Measurements from ENCODE around the gene PSMA3. TPM values are rescaled to one million over a fixed set of nuclear protein-coding genes. Genes with fewer than 3 reads are reported as not detected.
A peak's percentile ranks its signal among the peaks of the same experiment; 100 is the strongest.
"Not testable (repeated sequence)": the region's sequence is repeated elsewhere in the genome, so short reads cannot be mapped to it uniquely, and the experiment has no call there.

Gene PSMA3
- 125 TPM for polyA plus RNA-seq (2013, experiment 1 of 2; ENCODE audit: insufficient read length)
- 87.7 TPM for polyA plus RNA-seq (2013, experiment 2 of 2; ENCODE audit: insufficient read length)

DNA sequence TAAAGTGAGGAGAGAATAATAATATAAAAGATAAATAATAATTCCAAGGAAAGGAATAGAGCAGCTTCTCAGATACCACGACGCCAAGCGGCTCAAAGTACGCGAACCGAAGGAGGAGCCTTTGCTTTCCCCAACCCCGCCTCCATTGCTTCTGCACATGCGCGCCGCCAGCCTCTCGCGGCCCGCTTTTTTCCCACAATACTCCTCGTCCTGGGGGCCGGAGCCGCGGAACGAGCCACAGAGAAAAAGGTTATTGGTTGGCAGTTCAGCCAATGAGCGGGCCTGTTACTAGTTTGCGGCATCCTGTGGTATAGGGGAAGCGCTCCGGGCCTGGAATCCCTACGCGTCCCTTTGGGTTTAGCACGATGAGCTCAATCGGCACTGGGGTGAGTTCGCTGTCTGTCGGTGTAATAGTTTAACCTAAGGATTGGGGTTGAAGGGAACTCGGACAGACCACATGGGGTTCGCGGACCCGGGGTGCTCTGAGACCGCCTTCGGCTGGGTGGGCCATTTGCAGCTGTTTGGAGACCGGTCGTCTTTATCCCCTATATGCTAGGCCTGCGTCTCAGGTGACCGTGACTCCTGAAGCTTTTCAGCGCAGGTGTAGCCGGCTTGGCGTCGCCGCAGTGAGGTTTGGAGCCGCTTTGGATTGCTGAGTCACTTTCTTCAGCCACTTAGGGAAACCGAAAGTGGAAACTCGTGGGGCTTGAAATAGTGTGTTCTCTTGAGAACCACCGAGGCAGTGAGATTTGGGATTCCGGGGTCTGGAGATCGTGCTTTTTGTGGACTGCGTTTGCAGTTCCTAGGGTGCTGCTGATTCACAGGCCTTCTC lies at the start of gene PSMA3:
TSS of gene PSMA3 (plus strand) at position 288 of the 832 bp plus-strand sequence. CDS start at position 366, 78 bp downstream.
- DNase-seq = peak; percentile 98

DNA sequence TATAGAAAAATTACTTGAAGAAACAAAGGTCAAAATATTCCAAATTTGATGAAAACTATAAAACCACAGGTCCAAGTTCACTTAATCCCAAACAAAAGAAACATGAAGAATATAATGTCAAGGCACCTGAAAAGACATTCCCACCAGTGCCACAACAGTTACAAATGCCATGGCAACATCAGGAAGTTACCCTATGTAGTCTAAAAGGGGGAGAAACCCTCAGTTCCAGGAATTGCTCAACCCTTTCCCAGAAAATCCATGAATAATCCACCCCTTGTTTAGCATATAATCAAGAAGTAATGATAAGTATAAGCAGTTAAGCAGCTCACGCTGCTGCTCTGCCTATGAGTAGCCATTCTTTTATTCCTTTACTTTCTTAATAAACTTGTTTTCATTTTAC lies 48.4 kb upstream of the PSMA3 start:
- no peak for DNase-seq

DNA sequence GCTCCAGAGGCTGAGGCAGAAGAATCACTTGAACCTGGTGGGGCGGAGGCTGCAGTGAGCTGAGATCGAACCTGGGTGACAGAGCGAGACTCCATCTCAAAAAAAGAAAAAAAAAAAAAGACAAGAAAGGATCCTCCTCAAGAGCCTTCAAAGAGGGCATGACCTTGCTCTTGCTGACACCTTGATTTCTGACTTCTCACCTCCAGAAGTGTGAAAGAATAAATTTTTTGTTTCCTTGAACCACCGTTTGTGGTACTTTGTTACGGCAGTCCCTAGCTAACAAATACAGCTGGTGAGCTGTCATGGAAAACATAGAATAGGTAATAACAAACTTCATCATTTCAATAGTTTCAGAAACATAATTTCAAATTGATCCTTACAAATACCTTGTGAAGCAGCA lies 46.6 kb upstream of the PSMA3 start:
- no peak for DNase-seq

DNA sequence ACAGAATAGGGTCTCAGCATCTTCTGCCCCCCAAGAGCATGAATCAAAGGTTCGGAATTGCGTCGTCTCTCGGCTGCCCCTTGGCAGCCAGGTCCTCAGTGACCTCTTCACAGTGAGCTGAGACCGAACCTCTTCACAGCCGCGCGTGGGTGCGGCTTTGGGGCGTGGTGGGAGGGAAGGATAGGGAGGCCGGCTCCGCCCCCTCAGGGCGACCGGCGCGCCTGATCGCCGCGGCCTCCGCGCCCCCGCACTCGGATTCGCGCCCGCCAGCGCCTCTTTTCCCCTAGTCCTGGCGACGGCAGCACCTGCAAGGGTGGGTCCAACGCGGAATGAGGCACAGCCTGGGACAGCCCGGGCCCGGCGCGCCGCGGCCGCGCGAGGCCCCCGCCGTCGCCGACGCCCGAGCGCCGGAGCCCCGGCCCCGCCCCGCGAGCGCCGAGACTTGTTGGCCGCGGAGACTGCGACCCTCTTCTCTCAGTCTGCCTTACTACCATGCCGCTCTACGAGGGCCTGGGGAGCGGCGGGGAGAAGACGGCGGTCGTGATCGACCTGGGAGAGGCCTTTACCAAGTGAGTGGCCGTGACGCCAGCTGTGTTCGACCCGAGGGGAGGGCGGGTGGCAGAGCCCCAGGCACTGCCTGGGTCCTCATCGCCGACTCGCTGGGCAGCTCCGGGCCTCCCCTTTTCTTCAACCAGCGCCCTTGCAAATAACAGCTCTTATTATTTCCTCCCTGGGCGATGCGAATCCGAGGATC lies 44.7 kb upstream of the PSMA3 start, which contains the start of gene ACTR10:
TSS of gene ACTR10 (plus strand) at position 424 of the 754 bp plus-strand sequence. CDS start at position 493, 69 bp downstream.
- DNase-seq = peak; percentile 76

DNA sequence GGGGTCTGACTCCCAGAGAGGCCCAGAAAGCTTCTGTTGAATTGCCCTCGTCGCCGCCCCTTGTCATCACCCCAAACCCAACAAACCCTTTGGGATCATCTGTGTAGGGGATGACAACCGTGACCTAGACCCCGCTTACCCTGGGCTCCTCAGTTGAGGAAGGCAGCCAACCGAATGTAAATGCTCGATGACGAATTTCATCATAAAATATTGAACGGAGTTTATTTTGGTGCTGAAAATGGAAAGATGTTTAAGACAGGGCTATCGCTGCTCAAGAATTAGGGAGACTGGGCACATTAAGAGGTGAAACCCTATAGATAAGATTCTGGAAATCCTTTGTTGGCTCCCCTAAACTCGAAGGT lies 44.2 kb upstream of the PSMA3 start:
- no peak for DNase-seq

DNA sequence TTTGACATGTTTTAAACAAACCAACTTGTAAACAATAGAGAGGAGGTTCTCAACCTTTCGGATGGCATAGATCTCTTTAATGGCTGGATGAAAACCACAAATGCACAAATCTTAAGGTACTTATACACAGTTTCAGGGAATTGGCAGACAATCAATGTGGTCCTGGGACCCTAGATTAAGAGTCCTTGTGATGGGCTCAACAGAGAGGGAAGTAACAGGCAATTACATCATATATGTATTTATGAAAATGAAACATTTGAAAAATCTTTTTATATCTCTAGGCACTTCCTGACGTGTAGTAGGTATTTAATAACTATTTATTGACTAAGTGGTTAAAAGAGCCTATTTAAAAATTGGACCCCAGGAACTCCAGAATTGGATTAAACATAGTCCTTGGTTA lies 43.8 kb upstream of the PSMA3 start:
- peak; percentile 3 for DNase-seq

DNA sequence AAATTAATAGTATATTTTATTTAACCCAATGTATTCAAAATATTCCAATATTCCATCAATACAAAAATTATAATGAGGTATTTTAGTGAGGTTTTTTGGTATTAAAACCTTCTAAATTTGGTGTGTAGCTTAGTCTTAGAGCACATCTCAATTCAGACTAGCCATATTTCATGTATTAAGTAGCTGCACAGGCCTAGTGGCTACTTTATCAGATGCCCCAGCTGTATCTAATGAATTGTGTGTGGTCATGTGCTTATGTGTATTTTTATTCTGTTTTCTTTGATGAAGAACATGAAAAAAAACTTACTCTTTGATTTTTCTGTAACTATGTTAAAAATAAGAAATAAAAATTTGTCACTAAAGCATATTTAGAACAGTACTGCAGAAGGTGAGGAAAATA lies 31.5 kb upstream of the PSMA3 start:
- no peak for DNase-seq

DNA sequence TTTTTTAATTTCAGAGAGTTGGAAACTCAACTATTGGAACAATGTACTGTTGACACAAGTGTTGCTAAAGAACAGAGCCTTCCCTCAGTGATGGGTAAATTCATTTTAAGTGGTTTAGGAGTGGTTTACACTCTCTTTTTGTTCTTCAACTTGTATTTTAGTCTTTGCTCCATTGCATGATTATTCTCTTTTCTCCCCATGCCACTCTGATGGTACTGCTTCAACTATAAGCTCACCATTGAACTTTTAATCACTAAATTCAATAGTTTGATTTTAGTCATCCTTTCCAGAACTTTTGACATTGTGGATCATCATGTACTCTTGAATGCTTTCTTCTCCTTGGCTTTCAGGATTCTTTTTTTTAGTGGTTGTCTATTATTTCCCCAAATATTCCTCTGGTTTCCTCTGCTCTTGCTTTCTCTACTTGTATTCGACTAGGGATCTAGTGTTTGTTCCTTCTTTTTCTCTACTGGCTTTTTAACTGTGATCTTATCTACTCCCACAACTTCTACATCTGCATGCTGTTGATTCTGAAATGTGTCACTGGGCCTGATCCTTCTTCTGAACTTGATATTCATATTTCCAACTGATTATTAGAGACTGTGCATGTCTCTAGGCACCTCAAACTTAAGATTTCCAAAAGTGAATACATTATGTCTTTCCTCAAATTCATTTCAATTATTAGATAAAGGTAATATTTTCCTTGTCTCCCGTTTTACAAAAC lies 29.3 kb upstream of the PSMA3 start:
- no peak for DNase-seq

DNA sequence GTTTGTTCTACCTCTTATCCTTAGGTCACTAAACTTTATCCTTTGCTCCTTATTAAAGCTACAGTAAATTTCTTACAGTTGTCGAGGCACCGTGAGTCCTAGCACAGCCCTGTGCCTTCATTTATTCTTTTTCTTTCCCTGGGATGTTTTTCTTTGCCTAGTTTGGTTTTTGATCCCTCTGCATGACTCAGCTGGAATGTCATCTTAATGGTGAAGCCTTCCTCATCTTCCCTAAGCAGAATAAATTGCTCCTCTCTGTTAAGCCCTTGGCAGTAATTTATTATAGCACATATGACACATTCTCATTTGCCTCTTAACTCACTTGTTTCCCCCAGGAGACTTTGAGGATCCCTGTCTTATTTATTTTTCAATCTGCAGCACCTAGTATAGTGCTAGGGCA lies 28.1 kb upstream of the PSMA3 start:
- DNase-seq = peak; percentile 66

DNA sequence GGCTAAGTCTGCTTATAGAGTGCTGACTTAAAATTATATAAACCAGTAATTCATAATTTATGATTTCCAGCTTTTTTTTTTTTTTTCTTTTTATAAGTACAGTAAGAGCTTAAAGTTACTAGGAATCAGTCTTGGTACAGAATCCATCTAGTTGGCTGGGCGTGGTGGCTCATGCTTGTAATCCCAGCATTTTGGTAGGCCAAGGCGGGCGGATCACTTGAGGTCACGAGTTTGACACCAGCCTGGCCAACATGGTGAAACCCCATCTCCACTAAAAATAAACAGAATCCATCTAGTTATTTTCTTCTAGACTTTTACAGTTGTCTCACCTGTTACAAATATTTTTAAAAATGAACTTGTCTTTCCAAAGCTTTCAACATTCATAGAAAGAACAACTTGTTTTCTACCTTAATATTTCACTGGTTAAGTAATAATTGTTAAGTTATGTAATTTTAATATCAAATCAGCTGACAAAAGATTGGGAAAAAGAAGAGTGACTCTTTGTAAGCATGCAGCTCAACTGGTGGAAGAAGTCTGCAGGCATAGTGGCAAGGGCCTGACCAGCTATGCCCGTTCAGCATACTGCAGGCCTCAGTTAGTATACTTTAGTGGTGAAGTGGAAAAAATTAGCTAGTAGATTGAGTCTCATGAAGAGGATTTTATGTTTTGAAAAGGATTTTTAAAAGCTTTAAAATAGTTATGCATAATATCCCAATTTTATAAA lies 17.4 kb upstream of the PSMA3 start:
- DNase-seq = no peak

DNA sequence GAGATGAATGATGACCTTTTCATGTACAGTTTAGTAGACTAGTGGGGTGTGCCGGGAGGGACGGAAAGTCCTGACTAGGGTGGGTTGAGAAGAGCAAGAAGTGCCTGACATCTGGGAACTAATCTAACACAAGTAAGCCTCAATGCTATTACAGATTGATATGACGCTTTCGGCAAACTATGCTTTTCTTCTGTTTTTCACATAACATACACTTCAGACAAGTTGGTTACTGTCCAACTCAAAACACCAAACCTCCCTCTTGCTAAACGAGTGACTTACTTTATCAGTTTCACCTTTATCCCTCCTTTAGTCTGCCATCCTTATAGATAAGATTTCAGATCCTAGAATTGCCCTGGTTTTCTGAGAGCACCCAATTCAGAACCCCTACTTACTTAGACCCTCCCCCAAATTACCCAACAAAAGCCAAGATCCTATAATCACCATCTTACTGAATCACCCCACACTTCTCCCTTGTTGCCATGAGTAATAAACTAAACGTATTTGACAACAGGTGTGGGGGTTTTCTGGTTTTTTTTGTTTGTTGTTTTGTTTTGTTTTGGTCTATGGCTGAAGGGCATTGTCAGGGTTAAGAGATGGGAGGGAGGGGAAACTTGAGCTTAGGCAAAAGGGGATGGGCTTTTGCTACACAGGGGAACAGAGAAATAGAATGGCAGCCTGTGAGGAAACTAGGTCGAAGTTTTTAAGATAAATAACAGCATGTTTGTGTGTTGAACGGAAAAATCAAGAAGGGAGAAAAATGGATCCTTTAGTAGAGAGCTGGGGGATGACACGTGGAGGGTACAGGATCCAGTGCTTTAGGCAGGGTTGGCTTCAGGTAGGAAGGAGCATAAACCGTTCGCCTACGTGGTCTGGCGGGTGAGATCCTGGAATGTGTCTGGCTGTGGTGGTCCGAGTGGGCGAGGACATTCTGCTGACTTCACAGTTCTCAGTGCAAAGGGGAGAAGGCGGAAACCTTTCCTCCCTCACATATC lies 6.1 kb upstream of the PSMA3 start:
- DNase-seq = no peak

DNA sequence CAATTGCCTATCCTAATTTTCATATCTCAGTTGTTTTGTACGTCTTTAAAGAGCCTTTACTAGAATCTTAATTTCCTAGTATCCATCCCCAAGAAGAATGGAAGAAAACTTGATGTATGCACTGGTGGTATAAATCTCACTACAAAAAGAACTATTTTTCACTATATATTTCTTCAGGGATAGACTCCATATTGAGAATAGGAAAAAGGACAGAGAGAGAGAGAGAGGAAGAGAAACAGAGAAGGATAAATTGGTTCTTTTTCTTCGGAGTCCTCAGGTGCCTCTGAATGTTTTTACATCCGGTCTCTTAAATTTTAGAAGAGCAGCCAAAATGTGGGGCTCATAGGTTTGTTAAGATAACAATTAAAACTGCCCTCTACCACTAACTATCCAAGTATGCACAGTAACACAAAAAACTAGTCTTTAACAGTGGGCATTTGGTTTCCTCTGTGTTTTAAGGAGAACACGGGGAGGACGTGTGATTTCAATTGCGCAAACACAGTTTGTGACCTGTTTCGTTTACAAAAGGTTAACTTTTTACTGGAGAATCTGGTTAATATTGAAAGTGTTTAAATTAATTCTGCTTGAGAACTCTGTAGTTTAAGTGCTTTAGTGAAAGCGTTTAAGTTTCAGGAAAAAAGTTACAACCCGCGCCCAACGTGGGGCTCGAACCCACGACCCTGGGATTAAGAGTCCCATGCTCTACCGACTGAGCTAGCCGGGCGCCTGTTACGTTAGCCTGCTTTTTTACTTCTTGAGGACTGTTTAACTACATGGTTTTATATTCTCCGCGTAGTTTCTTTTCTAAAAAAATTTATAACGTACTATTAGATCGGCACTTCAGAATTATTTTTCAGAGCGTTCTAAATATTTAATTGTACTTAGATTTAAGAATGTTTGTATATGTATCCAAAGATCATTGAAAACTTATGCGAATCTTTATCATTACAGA lies 5.1 kb upstream of the PSMA3 start:
- DNase-seq = peak; percentile 60

DNA sequence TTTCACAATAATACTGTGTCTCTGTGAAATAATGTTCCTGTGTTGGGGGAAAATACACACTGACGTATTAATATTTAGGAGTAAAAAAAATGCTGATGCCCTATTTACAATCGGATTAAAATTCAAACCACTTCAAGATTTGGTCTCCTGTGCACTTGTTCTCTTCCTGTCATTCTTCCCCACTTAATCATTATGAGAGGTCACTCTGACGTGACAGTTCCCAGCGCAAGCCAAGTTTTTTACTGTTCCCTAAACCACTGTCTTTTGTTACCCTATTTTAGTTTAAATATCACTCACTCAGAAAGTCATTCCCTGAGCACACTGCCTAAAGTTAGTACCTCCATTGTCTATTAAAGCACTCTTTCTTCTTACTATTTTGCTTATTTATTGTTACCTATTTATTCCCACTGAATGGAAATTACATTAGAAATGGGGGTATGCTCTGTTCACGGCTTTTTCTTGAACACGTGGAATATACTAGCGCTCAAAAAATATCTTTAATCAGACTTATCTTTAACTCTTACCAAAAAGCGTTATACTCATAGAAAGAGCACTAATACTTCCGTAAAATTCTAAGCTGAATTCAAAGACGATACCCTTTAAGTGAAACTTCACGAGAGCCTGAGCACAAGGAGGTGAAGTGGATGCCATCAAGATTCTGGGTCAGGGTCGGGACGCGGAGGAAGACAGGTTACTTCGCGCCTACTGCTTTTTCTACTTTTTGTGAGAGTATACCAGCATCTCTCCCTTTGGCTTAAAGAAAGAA lies 670 bp upstream of the PSMA3 start:
- peak; percentile 32 for DNase-seq

DNA sequence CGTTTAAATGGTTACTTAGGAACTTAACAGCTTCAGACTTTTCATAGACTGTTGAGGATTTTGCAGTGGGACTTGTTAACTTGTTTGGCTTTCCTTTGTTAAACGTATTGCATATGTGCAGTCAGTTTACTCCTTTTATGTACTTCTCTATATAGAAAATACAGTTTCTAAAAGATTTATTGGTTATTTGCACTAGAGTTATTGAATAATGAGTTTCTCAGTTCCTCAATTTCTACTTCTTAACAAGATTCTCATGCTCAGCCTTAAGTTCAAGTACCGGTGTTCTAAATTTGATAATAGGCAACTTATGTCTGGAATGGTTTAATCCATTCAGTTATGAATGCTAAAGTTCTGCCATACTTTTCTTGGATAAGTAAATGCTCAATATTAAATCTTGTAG lies 919 bp downstream of the PSMA3 start:
- no peak for DNase-seq

DNA sequence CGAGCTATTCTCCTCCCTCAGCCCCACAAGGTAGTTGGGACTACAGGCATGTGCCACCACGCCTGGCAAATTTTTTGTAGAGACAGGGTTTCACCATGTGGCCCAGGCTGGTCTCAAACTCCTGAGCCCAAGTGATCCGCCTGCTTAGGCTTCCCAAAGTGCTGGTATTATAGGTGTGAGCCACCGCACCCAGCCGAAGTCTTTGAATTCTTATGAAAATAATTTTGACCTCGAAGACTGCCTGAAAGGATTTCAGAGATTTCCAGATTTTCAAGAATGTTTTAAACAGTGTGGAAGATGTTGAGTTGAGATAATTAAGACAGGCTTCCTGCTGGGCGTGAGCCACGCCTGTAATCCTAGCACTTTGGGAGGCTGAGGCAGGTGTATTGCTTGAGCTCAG lies 5.0 kb downstream of the PSMA3 start:
- DNase-seq = no peak

DNA sequence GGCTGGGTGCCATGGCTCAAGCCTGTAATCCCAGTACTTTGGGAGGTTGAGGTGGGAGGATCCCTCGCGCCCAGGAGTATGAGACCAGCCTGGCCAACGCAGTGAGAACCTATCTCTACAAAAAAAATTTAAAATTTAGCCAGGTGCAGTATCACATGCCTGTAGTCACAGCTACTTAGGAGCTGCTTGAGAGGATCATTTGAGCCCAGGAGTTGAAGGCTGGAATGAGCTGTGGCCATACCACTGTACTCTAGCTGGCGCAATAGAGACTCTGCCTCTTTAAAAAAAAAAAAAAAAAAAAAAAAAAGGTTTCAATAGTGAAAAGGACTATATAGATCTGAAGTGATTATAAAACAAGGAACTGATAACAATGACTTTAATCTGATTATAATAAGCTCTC lies 13.5 kb downstream of the PSMA3 start:
- DNase-seq = no peak

DNA sequence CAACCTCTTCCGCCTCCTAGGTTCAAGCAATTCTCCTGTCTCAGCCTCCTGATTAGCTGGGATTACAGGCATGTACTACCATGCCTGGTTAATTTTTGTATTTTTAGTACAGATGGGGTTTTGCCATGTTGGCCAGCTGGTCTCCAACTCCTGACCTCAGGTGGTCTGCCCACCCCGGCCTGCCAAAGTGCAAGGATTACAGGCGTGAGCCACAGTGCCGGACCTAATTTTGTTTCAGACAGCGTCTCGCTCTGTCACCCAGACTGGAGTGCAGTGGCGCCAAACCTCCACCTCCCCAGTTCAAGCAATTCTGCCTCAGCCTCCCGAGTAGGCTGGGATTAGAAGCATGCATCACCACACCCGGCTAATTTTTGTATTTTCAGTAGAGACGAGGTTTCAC lies 17.4 kb downstream of the PSMA3 start:
- DNase-seq = not testable (repeated sequence)

DNA sequence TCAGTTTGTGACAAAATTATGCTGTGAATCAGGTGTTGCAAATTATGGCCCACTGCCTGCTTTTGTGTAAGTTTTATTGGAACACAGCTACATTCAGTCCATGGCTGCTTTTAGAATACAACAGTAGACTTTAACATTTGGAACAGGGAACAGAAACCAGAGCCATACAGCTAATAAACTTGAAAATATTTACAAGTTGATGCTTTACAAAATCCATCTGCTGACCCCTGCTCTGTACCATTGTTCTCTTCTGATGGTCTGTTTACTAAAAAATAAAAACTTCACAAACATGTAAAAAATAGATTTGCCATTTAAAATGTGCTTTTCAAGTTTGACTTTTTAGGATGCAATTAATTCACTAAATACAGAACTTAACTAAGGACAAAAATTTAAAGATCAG lies 20.8 kb downstream of the PSMA3 start:
- DNase-seq = no peak

DNA sequence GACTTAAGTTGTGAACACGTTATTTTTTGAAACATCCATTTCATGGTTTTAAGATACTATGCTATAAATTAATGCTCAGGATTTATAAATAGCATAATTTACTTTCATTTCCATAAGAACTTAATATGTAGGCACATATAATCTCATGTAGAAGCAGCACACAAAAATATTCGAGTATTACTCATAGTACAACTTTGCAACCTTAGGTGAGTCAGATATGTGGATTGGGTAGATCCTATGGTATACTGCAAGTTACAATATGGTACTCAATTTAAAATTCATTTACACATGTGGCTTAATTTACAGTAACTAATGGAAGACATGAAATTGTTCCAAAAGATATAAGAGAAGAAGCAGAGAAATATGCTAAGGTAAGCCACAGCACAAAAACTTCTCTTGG lies 26.0 kb downstream of the PSMA3 start:
- DNase-seq = peak; percentile 26

All from fibroblast of skin of back (primary cell).